GM21515 (cell line): ENCODE measurements around the gene SVOPL.

Source experiments
- ATAC-seq: cut with Tn5 transposase; IDR thresholded peaks from one replicate; pipeline ENCODE4 v1.9.1; 2021; ENCODE audit not compliant: unreplicated experiment

The SVOPL gene

DNA sequence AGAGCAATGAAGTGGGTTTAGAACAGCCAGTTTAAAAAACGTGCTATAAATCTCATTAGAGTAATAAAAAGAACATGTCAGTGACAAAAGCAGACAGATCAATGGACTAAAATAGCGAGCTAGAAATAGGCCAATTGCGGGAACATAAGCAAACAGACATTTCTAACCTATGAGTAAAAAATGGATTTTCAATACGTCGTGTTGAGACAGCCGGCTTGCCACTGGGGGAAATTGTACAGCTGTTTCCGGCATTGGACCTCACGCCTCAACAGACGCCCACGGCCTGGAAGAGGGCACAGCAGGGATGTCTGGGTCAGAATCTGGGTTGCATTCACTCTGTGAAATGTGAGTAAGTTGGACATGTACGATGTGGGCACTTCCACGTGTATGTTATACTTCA lies 92.9 kb downstream of the SVOPL start:
- no peak for ATAC-seq

DNA sequence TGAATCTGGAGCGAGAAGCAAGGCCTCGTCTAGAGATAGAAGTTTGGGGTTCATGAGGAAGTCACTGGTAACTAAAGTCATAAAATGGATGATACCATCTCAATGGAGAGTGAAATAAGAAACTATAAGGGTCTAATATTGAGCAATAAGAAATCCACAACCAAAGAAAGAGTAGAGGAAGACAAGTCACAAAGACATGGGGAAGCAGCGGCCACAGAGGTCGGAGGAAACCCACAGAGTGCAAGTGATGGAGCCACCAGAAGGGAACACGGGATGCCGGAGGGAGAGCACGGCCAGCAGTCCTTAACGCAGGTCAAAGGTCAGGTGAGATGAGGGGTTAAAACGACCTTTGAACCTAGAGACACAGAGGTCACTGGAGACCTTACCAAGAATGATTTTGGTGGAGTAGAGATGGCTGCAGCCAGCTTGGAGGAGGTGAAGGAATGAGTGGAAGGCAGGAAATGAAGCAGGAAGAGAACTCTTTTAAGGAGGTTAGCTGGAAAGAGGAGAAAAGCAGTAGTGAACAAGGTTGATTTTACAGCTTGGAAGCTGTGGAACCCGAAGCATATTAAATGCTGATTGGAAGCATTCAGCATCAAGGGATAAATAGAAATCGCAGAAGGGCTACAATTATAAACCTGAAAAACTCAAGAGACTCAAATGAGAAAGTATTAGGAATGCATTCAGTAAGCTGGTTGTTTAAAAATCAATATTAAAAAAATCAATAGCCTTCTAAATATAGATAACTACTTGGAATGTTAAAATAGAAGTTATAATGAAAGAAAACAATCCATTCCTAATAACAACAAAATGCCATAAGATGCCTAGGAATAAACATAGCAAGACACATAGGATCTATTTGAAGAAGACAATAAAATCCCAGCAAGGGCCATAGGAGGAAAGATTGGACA lies 93.7 kb downstream of the SVOPL start:
- ATAC-seq, result no peak

DNA sequence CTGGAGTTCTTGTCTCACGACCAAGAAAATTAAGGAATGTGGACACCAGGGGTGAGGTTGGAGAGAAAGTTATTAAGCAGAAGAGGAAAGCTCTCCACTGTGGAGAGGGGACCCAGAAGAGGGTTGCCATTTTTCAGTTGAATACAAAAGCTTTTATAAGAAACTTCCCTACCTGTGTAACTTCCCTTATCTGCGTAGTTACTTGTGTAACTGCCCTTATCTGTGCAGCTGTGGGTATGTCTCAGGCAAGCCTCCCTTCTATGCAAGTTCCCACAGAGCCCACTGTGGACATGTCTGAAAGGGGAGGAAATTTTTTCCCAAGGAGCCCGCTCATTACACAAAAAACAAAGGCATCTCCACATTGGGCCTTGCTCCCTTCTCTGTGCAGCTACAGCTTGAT lies 94.9 kb downstream of the SVOPL start:
- no peak for ATAC-seq

DNA sequence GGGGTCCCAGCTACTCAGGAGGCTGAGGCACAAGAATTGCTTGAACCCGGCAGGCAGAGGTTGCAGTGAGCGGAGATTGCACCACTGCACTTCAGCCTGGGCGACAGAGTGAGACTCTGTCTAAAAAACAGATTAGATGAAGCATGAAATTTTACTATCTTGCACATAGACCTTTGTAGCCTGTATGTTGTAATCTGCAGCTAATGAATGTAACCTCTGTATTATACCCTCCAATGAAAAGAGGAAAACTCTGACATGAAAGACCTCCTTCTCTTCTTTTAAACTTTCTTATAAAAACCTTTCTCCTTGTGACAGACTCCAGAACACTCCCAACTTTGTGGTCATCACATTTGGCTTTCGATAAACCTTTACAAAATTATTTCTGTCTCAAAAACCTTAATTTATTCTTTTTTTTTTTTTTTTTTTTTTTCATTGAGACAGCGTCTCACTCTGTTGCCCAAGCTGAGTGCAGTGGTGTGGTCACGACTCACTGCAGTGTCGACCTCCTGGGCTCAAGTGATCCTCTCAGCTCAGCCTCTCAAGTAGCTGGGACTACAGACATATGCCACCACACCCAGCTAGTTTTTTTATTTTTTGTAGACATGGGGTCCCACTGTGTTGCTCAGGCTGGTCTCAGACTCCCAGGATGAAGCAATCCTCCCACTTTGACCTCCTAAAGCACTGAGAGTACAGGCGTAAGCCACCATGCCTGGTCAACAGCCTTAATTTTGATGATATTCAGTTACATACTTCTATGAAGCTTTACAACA lies 97.4 kb downstream of the SVOPL start:
- ATAC-seq, result no peak

DNA sequence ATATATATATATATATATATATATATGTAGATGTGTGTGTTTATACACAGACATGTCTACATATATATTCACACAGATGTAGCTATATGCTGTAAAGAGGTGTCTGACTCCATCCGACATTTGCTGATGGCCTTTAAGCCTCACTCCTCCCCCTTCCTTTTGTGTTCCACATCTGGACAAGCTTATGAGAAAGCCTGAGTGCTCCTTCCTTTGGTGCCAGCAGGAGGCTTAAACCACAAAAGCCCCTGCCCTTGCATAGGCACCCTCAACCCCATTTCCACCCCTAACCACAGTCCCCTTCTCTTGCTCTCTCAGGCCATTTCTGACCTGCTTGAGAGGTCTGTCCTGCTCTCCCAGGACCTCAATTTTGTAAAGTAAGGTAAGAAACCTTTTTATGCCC lies 98.7 kb downstream of the SVOPL start:
- no peak for ATAC-seq

DNA sequence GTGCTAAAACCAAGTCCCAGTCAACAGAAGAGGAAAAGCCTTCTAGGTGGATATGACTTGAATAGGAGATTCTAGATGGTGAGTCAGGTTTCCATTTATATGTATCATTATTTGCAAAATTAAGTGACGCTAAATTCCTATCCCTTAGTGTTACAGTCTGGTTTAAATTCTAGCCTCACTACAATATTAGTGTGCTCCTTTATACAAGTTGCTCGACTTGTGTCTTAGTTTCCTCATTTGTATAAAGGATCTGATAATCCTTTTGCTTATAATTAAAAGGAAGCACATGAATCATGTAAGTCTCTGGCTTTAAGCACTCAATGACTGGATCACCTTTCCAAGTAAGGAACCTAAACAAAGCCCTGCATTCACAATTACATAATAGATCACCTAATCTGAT lies 105.7 kb downstream of the SVOPL start:
- ATAC-seq, result no peak

DNA sequence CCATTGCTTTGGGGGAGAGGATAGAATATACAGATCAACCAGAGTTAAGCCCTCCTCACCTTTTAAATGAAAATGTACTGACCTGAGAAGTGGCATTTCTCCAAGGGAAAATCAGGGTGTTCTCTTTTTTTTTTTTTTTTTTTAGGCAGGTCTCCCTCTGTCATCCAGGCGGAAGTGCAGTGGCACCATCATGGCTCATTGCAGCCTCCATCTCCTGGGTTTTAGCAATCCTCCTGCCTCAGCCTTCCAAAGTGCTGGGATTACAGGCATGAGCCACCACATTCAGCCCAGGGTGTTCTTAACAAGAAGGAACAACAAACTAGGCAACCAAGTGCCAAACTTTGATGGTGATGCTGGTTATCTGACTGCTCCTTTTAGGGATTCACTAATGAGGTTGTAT lies 111.0 kb downstream of the SVOPL start:
- no peak for ATAC-seq

DNA sequence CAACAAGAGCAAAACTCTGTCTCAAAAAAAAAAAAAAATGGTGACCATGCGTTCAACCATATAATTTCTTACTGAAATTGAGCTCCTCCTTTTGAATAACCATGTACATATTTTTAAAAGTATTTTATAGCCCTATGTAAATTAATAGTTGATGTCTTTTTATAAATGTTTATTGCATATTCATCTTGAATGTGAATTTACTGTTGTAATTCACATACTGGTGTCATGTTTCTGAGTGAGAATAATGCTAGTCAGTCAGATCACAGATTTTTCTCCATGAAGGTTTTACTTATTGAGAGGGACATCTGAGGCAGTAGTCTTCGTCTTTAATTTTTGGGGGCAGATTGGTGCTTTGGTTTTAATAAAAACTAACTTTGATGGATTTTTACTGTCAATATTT lies 112.2 kb downstream of the SVOPL start:
- ATAC-seq, result no peak

DNA sequence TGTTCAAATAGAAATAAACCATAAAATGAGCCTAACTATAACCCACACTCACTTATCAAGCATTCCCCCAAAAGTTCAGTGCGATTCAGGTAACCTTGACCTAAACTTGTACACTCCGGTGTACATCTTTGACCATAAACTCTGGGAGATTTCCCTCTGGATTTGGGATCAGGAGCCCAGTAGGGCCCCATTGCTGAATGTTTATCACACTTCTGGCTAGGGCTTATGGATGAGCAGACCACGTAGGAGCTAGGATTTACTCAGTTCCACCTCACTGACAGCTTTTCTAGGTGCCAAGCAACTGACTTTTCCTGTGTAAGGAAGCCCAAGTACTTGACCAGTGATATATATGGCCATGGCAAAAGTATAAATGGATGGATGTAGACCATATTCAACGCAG lies 113.7 kb downstream of the SVOPL start:
- no peak for ATAC-seq

DNA sequence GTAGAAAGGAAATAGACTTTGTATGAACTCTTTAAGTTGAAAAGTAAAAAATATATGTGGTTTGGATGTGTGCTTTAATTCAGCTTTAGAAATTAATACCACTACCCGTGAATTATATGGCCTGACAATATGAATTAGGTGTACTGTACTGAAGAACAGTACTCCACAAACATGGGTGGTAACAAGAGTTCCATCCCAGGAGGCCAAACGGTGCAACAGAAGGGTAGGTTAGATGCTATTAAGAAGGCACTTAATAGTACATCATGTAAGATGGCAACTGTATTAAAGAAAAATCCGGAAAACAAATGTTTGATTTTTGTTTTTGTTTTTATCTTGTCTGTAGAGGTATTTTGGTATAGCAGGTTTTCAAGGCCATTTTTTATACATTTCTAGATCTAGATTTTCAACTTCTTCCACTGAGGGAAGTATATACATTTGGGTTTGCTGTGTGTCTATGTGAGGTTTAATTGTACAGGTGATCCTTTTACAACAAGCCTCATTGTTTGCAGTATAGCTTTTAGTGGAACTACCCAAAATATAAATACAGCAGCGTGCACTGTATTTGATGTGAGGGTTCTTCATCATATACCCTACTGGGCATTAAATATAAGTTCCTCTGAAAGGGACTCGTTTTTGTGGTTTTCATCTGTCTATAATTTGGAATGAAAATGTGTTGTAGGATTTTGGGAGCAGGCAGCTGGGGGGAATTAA lies 115.7 kb downstream of the SVOPL start:
- no peak for ATAC-seq

DNA sequence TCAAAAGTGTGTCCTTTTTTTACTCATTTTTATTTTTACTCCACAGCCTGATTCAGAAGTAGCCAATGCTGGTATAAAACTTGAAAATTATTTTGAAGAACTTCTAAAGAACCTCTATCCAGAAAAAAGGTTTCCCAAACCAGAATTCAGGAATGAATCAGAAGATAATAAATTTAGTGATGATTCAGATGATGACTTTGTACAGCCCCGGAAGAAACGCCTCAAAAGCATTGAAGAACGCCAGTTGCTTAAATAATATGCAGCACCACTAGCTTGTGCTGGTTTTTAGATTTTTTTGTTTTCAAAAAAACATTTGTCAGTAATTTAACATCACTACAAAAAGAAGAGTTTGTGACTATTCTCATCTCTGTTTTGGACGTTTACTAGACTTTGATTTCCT lies 116.5 kb downstream of the SVOPL start:
- no peak for ATAC-seq

DNA sequence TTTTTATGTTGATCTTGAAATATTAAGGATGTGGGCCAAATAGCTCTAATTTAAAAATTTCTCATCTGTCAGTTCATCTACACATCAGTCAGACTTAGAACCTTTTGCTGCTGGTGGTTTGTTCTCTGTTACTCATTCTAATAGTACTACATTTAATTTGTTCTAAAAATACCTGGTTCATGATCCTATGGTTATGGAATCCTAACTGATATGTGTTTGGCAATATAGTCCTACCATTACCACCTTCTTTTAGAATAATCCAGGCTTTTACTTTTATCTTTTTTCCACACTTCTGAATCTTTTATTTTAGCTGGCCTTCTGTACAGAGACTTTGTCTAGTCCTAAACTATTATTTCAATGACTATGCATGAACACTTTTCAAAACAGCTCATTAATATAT lies 116.9 kb downstream of the SVOPL start:
- ATAC-seq, result no peak

DNA sequence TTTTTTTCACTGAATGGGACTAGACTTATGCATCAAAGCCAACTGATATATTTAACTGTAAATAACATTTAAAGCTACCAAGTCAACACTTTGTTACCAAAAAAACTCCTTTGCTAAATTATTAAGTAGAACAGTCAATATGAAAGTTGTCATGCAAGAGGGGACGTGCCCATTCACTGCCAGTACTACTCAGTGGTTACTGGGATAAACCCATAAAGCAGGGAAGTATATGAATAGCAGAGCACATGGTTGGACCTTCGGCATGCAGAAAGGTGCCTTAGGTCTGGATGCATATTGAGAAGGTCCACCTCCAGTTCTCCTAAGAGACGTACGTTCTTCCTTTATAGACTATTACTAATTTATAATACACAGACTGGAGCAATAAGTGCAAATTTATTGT lies 120.1 kb downstream of the SVOPL start:
- no peak for ATAC-seq

DNA sequence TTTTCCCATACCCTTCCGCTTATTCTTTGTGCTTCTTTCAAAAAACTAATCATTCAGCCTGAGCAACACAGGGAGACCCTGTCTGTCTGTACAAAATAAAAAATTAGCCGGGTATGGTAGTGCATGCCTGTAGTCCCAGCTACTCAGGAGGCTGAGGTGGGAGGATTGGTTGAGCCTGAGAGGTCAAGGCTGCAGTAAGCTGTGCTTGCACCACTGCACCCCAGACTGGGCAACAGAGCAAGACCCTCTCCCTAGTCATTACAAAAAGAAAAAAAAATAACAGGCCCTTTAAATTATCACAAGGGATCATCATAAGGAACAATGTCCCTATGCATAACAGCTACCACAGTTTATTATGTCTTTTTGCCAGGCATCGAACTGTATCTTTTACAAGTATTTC lies 121.5 kb downstream of the SVOPL start:
- ATAC-seq, result no peak

DNA sequence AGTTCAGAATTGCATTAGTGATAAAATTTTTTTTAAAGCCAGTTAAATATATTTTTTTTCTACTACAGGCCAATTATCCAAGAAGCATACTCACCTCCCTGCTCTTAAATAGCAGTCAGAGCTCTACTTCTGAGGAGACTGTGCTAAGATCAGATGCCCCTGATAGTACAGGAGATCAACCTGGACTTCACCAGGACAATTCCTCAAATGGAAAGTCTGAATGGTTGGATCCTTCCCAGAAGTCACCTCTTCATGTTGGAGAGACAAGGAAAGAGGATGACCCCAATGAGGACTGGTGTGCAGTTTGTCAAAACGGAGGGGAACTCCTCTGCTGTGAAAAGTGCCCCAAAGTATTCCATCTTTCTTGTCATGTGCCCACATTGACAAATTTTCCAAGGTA lies 122.0 kb downstream of the SVOPL start:
- ATAC-seq, result no peak

DNA sequence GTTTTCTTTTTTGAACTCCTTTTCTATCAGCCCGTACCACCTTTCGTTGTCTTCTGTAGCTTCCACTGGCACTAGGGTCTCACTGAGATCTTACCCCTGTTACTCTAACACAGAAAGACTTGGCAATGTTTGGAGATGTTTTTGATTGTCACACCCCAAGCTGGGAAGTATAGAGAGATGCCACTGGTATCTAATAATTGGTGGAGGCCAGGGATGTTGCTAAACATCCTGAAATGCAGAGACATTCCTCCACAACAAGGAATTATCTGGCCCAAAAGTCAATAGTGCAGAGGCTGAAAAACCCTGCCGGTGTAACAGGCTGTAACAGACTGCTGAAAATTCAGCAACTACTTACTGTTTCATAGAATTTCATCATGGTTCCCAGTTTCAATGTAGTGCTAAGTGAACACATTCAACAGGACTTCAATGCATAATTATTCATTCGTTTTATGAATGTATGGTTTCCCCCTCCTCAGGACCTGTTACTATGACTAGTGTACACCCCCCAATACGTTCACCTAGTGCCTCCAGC lies 125.2 kb downstream of the SVOPL start:
- no peak for ATAC-seq

DNA sequence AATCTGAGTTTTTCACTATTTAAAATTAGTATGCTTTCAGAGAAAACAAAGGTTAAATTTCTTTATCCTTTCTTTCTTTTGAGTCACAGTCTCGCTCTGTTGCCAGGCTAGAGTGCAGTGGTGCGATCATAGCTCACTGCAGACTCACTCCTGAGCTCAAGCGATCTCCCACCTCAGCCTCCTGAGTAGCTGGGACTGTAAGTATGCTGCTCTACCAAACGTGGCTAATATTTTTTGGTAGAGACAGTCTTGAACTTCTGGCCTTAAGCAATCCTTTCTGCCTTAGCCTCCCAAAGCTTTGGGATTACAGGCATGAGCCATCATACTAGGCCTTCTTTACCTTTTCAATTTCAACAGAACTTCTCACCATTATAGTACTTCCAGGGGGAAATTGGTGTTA lies 127.4 kb downstream of the SVOPL start:
- no peak for ATAC-seq

DNA sequence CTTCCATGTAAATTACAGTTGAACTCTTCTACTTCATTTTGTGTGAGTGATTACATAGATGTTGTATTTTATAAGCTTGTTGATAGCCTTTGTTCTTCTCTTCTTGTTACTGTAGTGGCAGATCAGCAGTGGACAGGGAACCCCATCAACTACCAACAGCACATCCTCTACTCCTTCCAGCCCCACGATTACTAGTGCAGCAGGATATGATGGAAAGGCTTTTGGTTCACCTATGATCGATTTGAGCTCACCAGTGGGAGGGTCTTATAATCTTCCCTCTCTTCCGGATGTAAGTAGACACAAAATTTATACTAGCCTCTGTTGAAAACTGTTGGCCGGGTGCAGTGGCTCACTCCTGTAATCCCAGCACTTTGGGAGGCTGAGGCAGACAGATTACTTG lies 130.4 kb downstream of the SVOPL start:
- ATAC-seq, result no peak

DNA sequence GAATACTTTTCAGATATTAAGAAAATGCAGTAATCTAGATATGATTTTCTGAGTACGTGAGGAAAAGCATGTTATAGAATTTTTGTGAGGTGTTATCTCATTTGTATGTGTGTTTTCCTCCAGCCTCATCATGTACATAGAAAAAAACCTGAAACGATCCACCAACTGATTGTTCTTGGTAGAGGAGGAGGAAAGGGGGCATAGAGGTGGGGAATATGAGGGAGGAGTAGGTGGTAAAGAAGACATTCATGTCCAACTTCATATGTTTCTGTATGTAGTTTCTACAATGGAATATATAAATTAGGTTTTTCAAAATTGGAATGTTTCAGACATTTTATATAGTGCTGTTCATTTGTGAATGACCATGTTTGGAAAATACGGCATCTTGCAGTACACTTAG lies 131.7 kb downstream of the SVOPL start:
- no peak for ATAC-seq

DNA sequence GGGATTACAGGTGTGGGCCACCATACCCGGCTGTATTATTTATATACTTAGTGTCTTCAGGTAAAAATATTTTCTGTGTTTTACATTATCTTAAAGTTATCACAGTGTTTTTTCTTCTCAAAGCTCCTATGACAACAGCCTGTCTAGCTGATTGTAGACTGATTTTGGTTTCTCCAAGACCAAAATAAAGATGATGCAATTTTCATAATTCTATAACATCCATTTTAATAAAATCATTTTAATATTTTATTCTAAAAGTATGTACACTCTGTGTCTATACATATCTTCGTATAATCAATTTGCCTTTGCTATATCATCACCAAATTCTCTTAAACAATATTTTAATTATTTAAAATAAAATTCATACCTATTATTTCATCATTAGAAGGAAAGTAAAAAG lies 132.5 kb downstream of the SVOPL start:
- no peak for ATAC-seq

DNA sequence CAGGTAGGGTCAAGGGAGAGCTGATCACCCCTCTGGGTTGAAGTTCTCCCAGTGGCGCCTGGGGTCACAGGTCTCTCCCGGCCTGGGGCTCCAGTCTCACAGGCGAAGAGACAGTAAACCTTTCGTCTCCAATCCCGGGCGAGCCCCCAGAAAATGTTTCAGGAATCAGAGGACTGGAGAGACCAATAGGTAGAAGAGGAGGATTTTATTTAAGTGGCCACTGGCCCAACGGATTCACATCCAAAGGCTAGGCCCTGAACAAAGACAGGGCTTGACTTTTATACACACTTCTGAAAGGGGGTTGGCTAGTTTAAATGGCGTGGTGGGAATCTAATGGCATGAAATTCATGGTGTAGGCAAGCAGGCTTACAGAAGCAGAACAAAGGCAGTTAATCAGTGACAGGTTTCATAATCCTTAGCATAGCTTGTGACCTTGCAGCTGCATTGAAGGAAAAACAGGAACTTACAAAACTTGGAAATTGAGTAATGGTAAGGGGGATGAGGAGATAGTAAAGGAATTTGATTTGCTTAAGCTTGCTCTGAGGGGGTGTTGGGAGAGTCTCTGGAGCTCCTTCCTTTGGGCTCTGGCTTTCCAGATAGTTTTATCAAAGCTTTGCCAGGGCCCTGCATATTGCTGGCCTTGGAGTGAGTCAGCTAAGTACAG lies 135.6 kb downstream of the SVOPL start:
- ATAC-seq, result no peak
